Effector memory CD8-positive, alpha-beta T cell (primary cell): ENCODE data around the gene CDKAL1.

Source experiments
- ATAC-seq: fragments of 150-1000 bp; cut with Tn5 transposase; replicated peaks from 2 replicates; pipeline ENCODE4 v1.10.0; 2021; ENCODE audit warnings: mild to moderate bottlenecking, moderate library complexity
- DNase-seq, 3 experiments: peaks; one replicate each; pipeline ENCODE4 v3.0.0; 2021
- H3K27ac Mint-ChIP-seq, 2 donors: one replicate each; pipeline ENCODE4 v1.8.0; 2022; ENCODE audit warnings: mild to moderate bottlenecking in 2 of 2, mixed read lengths in 2 of 2, moderate library complexity in 2 of 2
- H3K27me3 Mint-ChIP-seq, 2 donors: one replicate each; pipeline ENCODE4 v1.8.0; 2022; ENCODE audit warnings: mixed read lengths in 2 of 2
- H3K36me3 Mint-ChIP-seq: one replicate; pipeline ENCODE4 v1.8.0; 2022; ENCODE audit warnings: mild to moderate bottlenecking, moderate library complexity, mixed read lengths; ENCODE audit not compliant: insufficient read depth
- H3K4me1 Mint-ChIP-seq, 2 donors: one replicate each; pipeline ENCODE4 v1.8.0; 2022; ENCODE audit warnings: low read depth in 2 of 2, mixed read lengths in 2 of 2
- H3K4me3 Mint-ChIP-seq, 2 donors: one replicate each; pipeline ENCODE4 v1.8.0; 2022; ENCODE audit warnings: mild to moderate bottlenecking in 2 of 2, mixed read lengths in 2 of 2, moderate library complexity in 2 of 2
- H3K9me3 Mint-ChIP-seq, 2 donors: one replicate each; pipeline ENCODE4 v1.8.0; 2022; ENCODE audit warnings: mixed read lengths in 2 of 2

Gene CDKAL1

GRCh38 chr6:20965276-20965675 lies 431.0 kb downstream of the CDKAL1 start:
- Mint-ChIP-seq H3K4me3 (no peak overlapping the region), H3K9me3 (no peaks in the 10 kb centered on the region), H3K36me3 (peaks cover 5% of the 10 kb centered on the region), H3K27ac (no peak overlapping the region), H3K27me3 (no peaks in the 10 kb centered on the region), H3K4me1 (no peaks in the 10 kb centered on the region)
- DNase-seq = no peak
- ATAC-seq = no peak

GRCh38 chr6:20965915-20966314 lies 431.7 kb downstream of the CDKAL1 start:
- H3K4me3 Mint-ChIP-seq = no peak overlapping the region
- DNase-seq = no peak
- H3K27me3 Mint-ChIP-seq = no peaks in the 10 kb centered on the region
- no peak overlapping the region for H3K27ac Mint-ChIP-seq
- H3K9me3 Mint-ChIP-seq = no peaks in the 10 kb centered on the region
- no peaks in the 10 kb centered on the region for H3K4me1 Mint-ChIP-seq
- ATAC-seq = no peak
- H3K36me3 Mint-ChIP-seq = peaks cover 5% of the 10 kb centered on the region

DNA sequence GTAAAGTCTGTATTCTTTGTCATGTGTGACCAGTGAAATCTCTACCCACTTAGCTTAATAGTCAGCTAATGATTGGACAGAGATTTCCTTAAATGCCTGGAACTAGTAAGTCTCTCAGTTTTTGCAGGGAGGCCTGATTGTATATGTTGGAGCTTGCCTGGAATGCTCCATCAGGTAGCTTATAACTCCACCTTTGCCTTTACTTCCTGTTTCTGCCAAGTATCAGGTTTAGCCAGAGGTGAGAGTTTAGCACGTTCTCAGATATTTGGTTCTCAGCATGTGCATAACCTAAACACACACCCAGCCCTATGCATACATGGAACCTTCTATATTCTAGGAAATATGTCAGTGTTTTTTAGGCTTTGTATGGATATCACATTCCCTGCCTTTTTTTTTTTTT lies 435.3 kb downstream of the CDKAL1 start:
- no peaks in the 10 kb centered on the region for H3K4me1 Mint-ChIP-seq
- DNase-seq (no peak), ATAC-seq (no peak)
- H3K4me3 Mint-ChIP-seq = no peak overlapping the region
- H3K36me3 Mint-ChIP-seq = no peaks in the 10 kb centered on the region
- H3K9me3 Mint-ChIP-seq = no peaks in the 10 kb centered on the region
- H3K27ac Mint-ChIP-seq = no peak overlapping the region
- no peaks in the 10 kb centered on the region for H3K27me3 Mint-ChIP-seq

GRCh38 chr6:20976391-20976918 lies 442.2 kb downstream of the CDKAL1 start:
- Mint-ChIP-seq H3K36me3 (peaks cover 4% of the 10 kb centered on the region), H3K9me3 (no peaks in the 10 kb centered on the region), H3K27me3 (no peaks in the 10 kb centered on the region), H3K4me3 (no peak overlapping the region), H3K27ac (peak overlapping the region in 1 of 2 donors; percentile 47), H3K4me1 (peaks cover 0 to 4% of the 10 kb centered on the region in 2 donors)
- no peak for ATAC-seq
- DNase-seq = no peak

- no peak overlapping the region for H3K27ac Mint-ChIP-seq
- ATAC-seq (no peak), DNase-seq (no peak)
- H3K4me1 Mint-ChIP-seq = peaks cover 0 to 4% of the 10 kb centered on the region in 2 donors
- no peak overlapping the region for H3K4me3 Mint-ChIP-seq
- H3K9me3 Mint-ChIP-seq = no peaks in the 10 kb centered on the region
- no peaks in the 10 kb centered on the region for H3K27me3 Mint-ChIP-seq
- peaks cover 4% of the 10 kb centered on the region for H3K36me3 Mint-ChIP-seq
These were observed 443.9 kb downstream of the CDKAL1 start for GRCh38 chr6:20978151-20978614.

DNA sequence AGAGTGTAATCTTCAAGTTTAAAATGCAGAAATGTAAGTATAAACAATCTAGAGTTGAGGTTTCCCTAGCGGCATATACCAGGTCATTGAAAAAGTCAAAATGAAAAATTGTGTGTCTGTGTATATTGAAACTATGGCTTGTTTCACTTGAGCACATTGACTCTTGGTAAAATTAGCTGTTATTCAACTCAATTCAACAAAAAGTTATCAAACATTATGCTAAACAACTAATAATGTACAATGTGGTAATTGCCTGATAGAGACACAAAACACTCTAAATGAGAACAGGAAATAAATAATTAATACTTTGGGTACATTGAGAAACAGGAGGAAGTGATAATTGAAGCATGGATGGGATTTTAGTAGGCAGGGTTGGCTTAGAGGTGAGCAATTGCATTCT lies 444.8 kb downstream of the CDKAL1 start:
- no peak overlapping the region for H3K4me3 Mint-ChIP-seq
- H3K27me3 Mint-ChIP-seq = no peaks in the 10 kb centered on the region
- H3K9me3 Mint-ChIP-seq = no peaks in the 10 kb centered on the region
- H3K36me3 Mint-ChIP-seq = peaks cover 4% of the 10 kb centered on the region
- DNase-seq (no peak), ATAC-seq (no peak)
- peaks cover 0 to 4% of the 10 kb centered on the region in 2 donors for H3K4me1 Mint-ChIP-seq
- H3K27ac Mint-ChIP-seq = peak overlapping the region in 1 of 2 donors; percentile 36

- Mint-ChIP-seq H3K4me3 (no peak overlapping the region), H3K27ac (no peak overlapping the region), H3K9me3 (no peaks in the 10 kb centered on the region), H3K4me1 (no peaks in the 10 kb centered on the region), H3K27me3 (no peaks in the 10 kb centered on the region), H3K36me3 (peaks cover 11% of the 10 kb centered on the region)
- no peak for ATAC-seq
- no peak for DNase-seq
These were observed 449.7 kb downstream of the CDKAL1 start for GRCh38 chr6:20983961-20984360.

GRCh38 chr6:20985821-20986220 lies 451.6 kb downstream of the CDKAL1 start:
- ATAC-seq = no peak
- H3K4me3 Mint-ChIP-seq = no peak overlapping the region

GRCh38 chr6:20991910-20992309 lies 457.7 kb downstream of the CDKAL1 start:
- DNase-seq = no peak
- Mint-ChIP-seq H3K27ac (no peak overlapping the region), H3K4me3 (no peak overlapping the region), H3K9me3 (no peaks in the 10 kb centered on the region), H3K27me3 (no peaks in the 10 kb centered on the region), H3K36me3 (no peaks in the 10 kb centered on the region), H3K4me1 (no peaks in the 10 kb centered on the region)
- no peak for ATAC-seq

More at GRCh38 chr6:20985821-20986220, 451.6 kb downstream of the CDKAL1 start:
- no peaks in the 10 kb centered on the region for H3K9me3 Mint-ChIP-seq
- no peaks in the 10 kb centered on the region for H3K4me1 Mint-ChIP-seq
- H3K27me3 Mint-ChIP-seq = no peaks in the 10 kb centered on the region
- H3K27ac Mint-ChIP-seq = no peak overlapping the region
- DNase-seq = no peak
- peaks cover 6% of the 10 kb centered on the region for H3K36me3 Mint-ChIP-seq

DNA sequence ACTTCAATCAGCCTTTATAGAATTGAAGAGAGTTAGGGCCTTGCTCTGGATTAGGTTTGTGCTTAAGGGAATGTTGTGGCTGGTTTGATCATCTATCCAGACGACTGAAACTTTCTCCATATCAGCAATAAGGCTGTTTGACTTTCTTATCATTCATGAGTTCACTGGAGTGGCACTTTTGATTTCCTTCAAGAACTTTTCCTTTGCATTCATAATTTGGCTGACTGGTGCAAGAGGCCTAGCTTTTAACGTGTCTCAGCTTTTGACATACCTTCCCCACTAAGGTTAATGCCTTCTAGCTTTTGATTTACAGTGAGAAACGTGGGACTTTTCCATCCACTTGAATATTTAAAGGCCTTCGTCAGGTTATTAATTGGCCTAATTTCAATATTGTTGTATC lies 461.8 kb downstream of the CDKAL1 start:
- Mint-ChIP-seq H3K27ac (no peak overlapping the region), H3K27me3 (no peaks in the 10 kb centered on the region), H3K4me1 (no peaks in the 10 kb centered on the region), H3K4me3 (no peak overlapping the region), H3K9me3 (no peaks in the 10 kb centered on the region), H3K36me3 (peaks cover 10% of the 10 kb centered on the region)
- no peak for ATAC-seq
- no peak for DNase-seq

GRCh38 chr6:20997143-20997769 lies 463.0 kb downstream of the CDKAL1 start:
- Mint-ChIP-seq H3K27me3 (no peaks in the 10 kb centered on the region), H3K9me3 (no peaks in the 10 kb centered on the region), H3K27ac (no peak overlapping the region), H3K4me3 (no peak overlapping the region), H3K4me1 (no peaks in the 10 kb centered on the region), H3K36me3 (peaks cover 14% of the 10 kb centered on the region)
- no peak for ATAC-seq
- no peak for DNase-seq

DNA sequence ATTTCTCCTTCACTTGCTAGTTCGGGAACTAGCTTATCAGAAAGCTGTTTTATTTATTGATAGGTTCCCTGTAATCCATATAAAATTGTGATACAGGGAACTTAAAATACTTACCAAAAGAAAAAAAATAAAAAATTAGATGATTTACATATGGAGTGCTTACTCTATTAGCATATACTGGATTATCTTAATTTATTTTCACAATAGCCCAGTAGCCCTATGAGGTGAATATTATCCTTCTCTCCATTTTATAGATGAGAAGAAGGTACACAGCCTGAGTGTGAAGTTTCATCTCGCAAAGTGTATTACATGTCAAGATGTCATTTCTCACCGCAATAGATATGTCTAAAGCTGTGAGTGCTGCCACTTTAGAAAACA lies 463.5 kb downstream of the CDKAL1 start:
- ATAC-seq = no peak
- no peaks in the 10 kb centered on the region for H3K9me3 Mint-ChIP-seq
- no peaks in the 10 kb centered on the region for H3K4me1 Mint-ChIP-seq
- H3K27ac Mint-ChIP-seq = no peak overlapping the region
- DNase-seq = no peak
- peaks cover 18% of the 10 kb centered on the region for H3K36me3 Mint-ChIP-seq
- H3K4me3 Mint-ChIP-seq = no peak overlapping the region
- no peaks in the 10 kb centered on the region for H3K27me3 Mint-ChIP-seq

GRCh38 chr6:20998748-20999448 lies 464.6 kb downstream of the CDKAL1 start:
- H3K4me1 Mint-ChIP-seq = no peaks in the 10 kb centered on the region
- H3K36me3 Mint-ChIP-seq = peaks cover 18% of the 10 kb centered on the region
- H3K4me3 Mint-ChIP-seq = no peak overlapping the region
- no peaks in the 10 kb centered on the region for H3K27me3 Mint-ChIP-seq
- no peak overlapping the region for H3K27ac Mint-ChIP-seq
- no peaks in the 10 kb centered on the region for H3K9me3 Mint-ChIP-seq
- ATAC-seq (no peak), DNase-seq (no peak)

GRCh38 chr6:21000331-21000801 lies 466.1 kb downstream of the CDKAL1 start:
- peaks cover 18% of the 10 kb centered on the region for H3K36me3 Mint-ChIP-seq
- no peaks in the 10 kb centered on the region for H3K9me3 Mint-ChIP-seq
- no peaks in the 10 kb centered on the region for H3K4me1 Mint-ChIP-seq
- no peak overlapping the region for H3K4me3 Mint-ChIP-seq
- no peak for DNase-seq
- H3K27ac Mint-ChIP-seq = no peak overlapping the region
- H3K27me3 Mint-ChIP-seq = no peaks in the 10 kb centered on the region
- no peak for ATAC-seq
